Thyroid gland (tissue), 4 donors: ENCODE measurements around the gene PPM1H.

Source experiments
- CTCF ChIP-seq, 6 experiments: fragments of 200-600 bp in 3 of 6; fragments of 450-650 bp in 3 of 6; sonication (generic) in 3 of 6; IDR thresholded peaks; one replicate each; pipeline ENCODE4 v1.5.1; 2016 to 2019; ENCODE audit warnings: antibody characterized with exemption in 6 of 6, mild to moderate bottlenecking in 2 of 6, inconsistent platforms in 1 of 6, moderate library complexity in 1 of 6
- POLR2A ChIP-seq, 2 donors: fragments of 450-650 bp; IDR thresholded peaks; one replicate each; pipeline ENCODE4 v1.6.1; 2017; ENCODE audit warnings: antibody characterized with exemption in 2 of 2, mild to moderate bottlenecking in 2 of 2, moderate library complexity in 1 of 2

- TF ChIP-seq CTCF (IDR thresholded peaks at IDR 0.05) = no peak
- TF ChIP-seq POLR2A (IDR thresholded peaks at IDR 0.05) = no peak
Observed at GRCh38 chr12:62770381-62770780, 164.6 kb downstream of the PPM1H start.
